Measurements from ENCODE around the gene ITPK1.

DNA sequence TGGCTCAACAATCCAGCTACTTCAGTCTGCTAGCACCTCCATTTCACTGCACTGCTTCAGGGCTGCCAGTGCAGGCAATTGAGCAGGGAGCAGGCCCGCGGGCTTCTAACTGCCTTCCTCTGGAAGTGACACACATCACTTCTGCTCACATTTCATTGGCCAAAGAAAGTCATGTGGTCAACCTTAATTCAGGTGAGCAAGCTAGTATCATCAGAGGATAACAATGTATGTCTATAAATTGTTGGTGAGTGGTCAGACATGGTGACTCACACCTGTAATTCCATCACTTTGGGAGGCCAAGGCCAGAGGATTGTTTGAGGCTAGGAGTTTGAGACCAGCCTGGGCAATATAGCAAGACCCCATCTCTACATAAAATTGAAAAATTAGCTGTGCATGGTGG lies 215.1 kb downstream of the ITPK1 start:
- TF ChIP-seq, protein P1, sequence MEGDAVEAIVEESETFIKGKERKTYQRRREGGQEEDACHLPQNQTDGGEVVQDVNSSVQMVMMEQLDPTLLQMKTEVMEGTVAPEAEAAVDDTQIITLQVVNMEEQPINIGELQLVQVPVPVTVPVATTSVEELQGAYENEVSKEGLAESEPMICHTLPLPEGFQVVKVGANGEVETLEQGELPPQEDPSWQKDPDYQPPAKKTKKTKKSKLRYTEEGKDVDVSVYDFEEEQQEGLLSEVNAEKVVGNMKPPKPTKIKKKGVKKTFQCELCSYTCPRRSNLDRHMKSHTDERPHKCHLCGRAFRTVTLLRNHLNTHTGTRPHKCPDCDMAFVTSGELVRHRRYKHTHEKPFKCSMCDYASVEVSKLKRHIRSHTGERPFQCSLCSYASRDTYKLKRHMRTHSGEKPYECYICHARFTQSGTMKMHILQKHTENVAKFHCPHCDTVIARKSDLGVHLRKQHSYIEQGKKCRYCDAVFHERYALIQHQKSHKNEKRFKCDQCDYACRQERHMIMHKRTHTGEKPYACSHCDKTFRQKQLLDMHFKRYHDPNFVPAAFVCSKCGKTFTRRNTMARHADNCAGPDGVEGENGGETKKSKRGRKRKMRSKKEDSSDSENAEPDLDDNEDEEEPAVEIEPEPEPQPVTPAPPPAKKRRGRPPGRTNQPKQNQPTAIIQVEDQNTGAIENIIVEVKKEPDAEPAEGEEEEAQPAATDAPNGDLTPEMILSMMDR (IDR thresholded peaks at IDR 0.05) = no peak
- TF ChIP-seq POLR2AphosphoS5 (IDR thresholded peaks at IDR 0.05) (no peak), POLR2A (IDR thresholded peaks at IDR 0.05) (no peak)

Measured in breast epithelium (tissue), 3 donors.